Measurements from ENCODE around the gene ATP5PO.
A peak's percentile ranks its signal among the peaks of the same experiment; 100 is the strongest.
"Not testable (repeated sequence)": the region's sequence is repeated elsewhere in the genome, so short reads cannot be mapped to it uniquely, and the experiment has no call there.

The ATP5PO gene

GRCh38 chr21:33897739-33898138, 17.9 kb downstream of the ATP5PO start:
- DNase-seq: no peak

DNA sequence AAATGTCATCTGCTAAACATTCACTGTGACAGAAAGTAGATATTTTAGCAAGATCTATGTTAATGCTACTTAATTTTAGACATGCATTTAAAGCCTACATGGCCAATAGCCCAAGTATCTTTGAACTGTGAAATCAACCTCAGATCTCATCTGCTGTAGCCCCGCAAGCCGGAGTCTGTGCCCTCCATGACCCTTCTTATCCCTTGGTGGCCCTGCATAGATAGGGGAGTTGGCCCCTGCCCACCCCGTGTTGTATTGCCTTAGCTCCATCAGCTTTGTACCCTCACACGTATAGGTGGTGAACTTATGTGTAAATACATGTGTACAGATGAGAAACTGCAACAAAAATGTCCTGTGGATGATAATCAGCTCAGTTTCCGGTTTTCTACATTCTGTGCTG, 18.5 kb downstream of the ATP5PO start:
- no peak for DNase-seq

- DNase-seq: no peak
These were observed 18.9 kb downstream of the ATP5PO start for GRCh38 chr21:33896691-33897090.

DNA sequence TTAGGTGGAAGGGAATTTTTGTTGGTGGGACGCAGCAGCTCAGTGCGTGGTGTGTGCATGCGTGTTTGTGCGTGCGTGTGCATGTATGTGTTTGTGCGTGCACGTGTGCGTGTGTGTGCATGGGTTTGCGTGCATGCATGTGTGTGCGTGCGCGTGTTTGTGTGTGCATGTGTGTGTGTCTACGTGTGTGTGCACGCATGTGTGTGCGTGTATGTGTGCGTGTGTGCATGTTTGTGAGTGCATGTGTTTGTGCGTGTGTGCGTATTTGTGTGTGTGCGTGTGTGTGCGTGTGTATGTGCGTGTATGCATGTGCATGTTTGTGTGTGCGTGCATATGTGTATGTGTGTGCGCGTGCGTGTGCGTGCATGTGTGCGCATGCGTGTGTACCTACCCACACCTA, 20.2 kb downstream of the ATP5PO start:
- no peak for DNase-seq

- DNase-seq: peak; percentile 90
These were observed 20.8 kb downstream of the ATP5PO start for GRCh38 chr21:33894736-33895288.

GRCh38 chr21:33893917-33894316, 21.7 kb downstream of the ATP5PO start:
- no peak for DNase-seq

- DNase-seq: no peak
These were observed 22.8 kb downstream of the ATP5PO start for GRCh38 chr21:33892853-33893252.

- no peak for DNase-seq
These were observed 25.4 kb downstream of the ATP5PO start for GRCh38 chr21:33890187-33890586.

GRCh38 chr21:33886321-33886720, 29.3 kb downstream of the ATP5PO start:
- no peak for DNase-seq

DNA sequence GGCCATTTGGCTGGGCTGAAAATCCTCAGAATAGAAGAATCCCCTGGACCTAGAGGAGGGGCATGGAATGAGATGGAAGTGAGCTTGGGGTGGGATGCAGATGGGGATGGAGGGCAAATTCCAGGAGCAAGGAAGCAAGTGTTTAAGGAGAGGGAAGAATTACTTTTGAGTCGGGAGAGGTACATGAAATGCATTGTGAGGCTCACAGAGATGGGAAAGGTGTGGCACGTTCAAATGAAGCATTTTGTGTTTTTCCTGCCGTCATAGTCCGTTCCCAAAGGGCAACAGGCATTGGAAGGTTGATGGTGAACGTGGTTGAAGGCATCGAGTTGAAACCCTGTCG, 30.5 kb downstream of the ATP5PO start:
- DNase-seq: no peak

GRCh38 chr21:33884376-33885171, 31.0 kb downstream of the ATP5PO start:
- DNase-seq: peak; percentile 75

DNA sequence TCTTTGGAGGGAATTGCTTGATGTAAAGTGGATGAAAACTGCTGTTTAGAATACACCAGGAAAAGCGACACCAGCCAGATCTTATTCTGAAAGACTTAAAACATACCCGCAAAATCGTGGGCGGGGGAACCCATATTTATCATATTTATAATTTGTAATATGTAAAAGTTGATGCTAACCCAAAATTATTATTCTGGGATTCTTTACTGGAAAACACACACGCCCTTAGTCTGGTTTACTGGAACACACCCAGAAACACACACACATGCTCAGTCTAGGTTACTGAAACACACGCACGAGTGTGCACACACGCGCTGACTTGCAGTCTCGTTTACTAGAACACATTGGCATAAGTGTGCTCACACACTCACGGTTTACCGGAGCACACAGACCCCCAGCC, 32.5 kb downstream of the ATP5PO start:
- no peak for DNase-seq

- no peak for DNase-seq
These were observed 33.7 kb downstream of the ATP5PO start for GRCh38 chr21:33881689-33882440.

DNA sequence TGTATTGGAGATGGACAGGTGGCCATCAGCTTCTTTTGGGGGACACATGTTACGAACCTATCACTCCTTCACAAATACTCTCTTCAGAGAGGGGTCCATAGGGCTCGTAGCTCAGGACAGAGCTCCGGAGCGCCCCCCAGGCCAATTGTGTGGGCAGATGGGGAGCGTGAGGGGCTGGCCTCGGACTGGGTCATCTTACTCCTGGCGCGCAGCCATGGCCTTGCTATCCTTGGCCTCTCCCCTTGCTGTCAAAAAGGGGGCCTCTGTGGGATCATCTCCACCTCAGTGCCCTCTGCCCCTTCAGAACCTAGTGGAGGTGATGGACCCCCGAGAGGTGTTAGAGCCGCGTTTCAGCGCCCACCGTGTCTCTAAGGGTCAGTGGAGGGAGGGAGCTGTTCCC, 35.0 kb downstream of the ATP5PO start:
- DNase-seq: no peak

DNA sequence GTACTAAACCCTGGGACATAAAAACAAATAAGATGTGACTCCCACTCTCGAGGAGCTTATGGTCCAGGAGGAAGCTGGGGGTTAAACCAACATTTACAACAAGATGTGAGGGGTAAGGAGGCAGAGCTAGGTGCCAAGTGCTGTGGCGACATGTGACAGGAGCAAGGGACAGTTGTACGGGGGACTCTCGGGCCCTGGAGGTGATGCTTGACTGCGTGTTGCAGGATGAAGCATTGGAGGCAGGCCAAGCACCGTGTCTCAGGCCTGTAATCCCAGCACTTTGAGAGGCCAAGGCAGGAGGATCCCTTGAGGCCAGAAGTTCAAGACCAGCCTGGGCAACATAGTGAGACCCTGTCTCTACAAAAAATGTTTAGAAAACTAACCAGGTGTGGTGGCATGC, 36.8 kb downstream of the ATP5PO start:
- DNase-seq: no peak

GRCh38 chr21:33875026-33875695, 40.4 kb downstream of the ATP5PO start:
- no peak for DNase-seq

DNA sequence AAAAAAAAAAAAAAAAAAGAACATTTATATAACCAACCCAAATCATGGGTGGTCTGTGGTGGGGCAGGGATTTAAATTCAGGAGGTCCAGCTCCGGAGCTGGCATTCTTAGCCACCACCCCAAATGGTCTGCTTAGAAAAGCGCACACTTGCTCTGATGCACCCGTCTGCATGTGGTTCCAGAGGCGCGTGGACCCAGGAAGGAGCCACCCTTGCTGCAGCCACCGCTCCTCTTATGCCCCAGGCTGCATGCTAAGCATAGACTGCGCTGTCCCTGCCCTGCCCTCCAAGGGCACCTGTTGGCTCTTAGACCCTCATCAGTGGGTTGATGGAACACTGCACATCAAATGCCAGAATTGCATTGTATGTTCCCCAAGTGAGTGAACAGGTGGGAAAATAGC, 41.4 kb downstream of the ATP5PO start:
- DNase-seq: no peak

DNA sequence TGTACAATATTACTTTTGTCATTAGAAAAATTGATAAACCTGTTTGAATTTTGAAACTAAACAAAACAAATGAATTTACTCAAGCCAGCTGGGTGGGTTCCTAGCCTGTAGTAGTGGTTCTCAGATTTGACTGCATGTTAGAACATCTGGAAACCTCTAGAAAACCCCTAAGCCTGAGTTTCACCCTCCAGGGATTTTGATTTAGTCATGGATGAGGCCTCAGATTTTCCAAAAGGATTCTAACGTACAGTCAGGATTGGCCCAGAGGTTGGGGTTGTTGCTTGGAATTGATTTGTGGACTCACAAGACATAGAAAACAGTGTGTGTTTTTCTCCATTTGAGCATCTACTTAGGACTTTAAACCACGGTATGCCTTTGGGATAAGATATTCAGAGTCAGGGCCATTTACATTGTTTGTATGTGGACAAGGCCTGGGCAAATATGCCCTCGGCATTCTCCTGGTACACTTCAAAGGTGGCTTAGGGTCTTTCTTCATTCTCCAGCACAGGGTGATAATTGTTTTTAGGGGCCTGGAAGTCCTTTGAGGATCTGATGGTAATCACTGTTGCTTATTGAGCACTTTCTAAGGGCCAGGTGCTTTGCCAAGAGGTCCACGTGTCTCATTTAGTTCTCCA, 42.6 kb downstream of the ATP5PO start:
- no peak for DNase-seq

- peak; percentile 49 for DNase-seq
These were observed 44.4 kb downstream of the ATP5PO start for GRCh38 chr21:33871171-33871570.

DNA sequence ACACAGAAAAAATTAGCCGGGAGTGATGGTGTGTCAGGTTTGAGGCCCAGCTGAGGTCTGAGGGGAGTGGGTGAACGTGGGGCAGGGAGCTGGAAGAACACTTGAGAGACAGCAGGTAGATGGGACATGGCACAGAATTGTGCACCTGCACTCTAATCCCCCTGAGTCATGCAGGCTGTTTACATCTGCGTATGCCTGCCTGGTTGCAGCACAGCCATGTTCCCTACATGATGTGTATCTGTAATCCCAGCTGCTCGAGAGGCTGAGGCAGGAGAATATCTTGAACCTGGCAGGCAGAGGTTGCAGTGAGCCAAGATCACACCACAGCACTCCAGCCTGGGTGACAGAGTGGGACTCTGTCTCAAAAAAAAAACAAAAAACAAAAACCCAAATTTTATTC, 44.8 kb downstream of the ATP5PO start:
- no peak for DNase-seq

- DNase-seq: no peak
These were observed 45.7 kb downstream of the ATP5PO start for GRCh38 chr21:33869873-33870272.

DNA sequence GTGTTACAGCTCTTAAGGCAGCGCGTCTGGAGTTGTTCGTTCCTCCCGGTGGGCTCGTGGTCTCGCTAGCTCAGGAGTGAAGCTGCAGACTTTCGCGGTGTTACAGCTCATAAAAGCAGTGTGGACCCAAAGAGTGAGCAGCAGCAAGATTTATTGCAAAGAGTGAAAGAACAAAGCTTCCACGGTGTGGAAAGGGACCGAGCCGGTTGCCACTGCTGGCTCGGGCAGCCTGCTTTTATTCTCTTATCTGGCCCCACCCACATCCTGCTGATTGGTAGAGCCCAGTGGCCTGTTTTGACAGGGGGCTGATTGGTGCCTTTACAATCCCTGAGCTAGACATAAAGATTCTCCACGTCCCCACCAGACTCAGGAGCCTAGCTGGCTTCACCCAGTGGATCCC, 47.7 kb downstream of the ATP5PO start:
- not testable (repeated sequence) for DNase-seq

GRCh38 chr21:33866826-33867225, 48.8 kb downstream of the ATP5PO start:
- peak; percentile 74 for DNase-seq

Measured in EL (cell line).